Glutamatergic neuron (in vitro differentiated cells): ENCODE results near the gene TMEM37. TPM values are rescaled to one million over a fixed set of nuclear protein-coding genes. Genes with fewer than 3 reads are reported as not detected.

ENCODE experiments used
- DNase-seq: peaks from one replicate; pipeline ENCODE4 v3.0.0; 2022
- H3K27ac Mint-ChIP-seq: one replicate; pipeline ENCODE4 v1.8.0; 2020; ENCODE audit warnings: mild to moderate bottlenecking, mixed read lengths, inconsistent platforms; ENCODE audit not compliant: unreplicated experiment
- H3K27me3 Mint-ChIP-seq: one replicate; pipeline ENCODE4 v1.8.0; 2020; ENCODE audit warnings: mild to moderate bottlenecking, moderate library complexity, mixed read lengths, inconsistent platforms; ENCODE audit not compliant: unreplicated experiment
- H3K36me3 Mint-ChIP-seq: one replicate; pipeline ENCODE4 v1.8.0; 2020; ENCODE audit warnings: mild to moderate bottlenecking, mixed read lengths, inconsistent platforms; ENCODE audit not compliant: unreplicated experiment
- H3K4me1 Mint-ChIP-seq: one replicate; pipeline ENCODE4 v1.8.0; 2020; ENCODE audit warnings: mild to moderate bottlenecking, low read depth, mixed read lengths, inconsistent platforms; ENCODE audit not compliant: unreplicated experiment
- H3K4me3 Mint-ChIP-seq: one replicate; pipeline ENCODE4 v1.8.0; 2020; ENCODE audit warnings: mild to moderate bottlenecking, mixed read lengths, inconsistent platforms; ENCODE audit not compliant: unreplicated experiment
- H3K9me3 Mint-ChIP-seq: one replicate; pipeline ENCODE4 v1.8.0; 2020; ENCODE audit warnings: mild to moderate bottlenecking, moderate library complexity, mixed read lengths, inconsistent platforms; ENCODE audit not compliant: unreplicated experiment
- total RNA-seq: library from RNA; stranded (reverse); fragmentation: NEBNext Ultra II Directional; extraction: Animal tissue kit (Norgen Biotek cat#: 25700); gene quantifications from one replicate; pipeline ENCODE4 v1.2.1, GENCODE V29; 2021; ENCODE audit not compliant: unreplicated experiment
- TF ChIP-seq, protein P1 (sequence below): fragments of 200-600 bp; sonication (generic); IDR thresholded peaks from one replicate; pipeline ENCODE4 v1.5.0; 2021; ENCODE audit not compliant: partially characterized antibody, unreplicated experiment

TMEM37 gene
- total RNA-seq, 1 donor from 2014 or later = not detected

DNA sequence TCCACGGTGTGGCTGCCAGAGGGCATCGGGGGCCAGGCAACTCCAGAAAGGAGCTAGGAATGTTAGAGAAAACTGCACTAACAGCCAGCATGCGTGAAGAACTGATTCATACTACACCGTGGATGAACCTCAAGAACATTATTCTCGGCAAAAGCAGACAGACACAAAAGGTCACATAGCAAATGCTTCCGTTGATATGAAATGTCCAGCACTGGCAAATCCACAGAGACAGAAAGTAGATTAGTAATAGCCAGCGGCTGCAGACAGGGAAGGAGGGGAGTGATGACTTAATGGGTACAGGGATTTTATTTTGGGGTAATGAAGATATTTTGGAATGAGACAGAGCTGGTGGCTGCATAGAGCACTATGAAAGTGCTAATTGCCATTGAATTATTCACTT, 55.2 kb downstream of the TMEM37 start:
- H3K36me3 Mint-ChIP-seq = no peaks in the 10 kb centered on the region
- H3K9me3 Mint-ChIP-seq = no peaks in the 10 kb centered on the region
- peaks cover 10% of the 10 kb centered on the region for H3K4me1 Mint-ChIP-seq
- no peak overlapping the region for H3K4me3 Mint-ChIP-seq
- DNase-seq = no peak
- peaks cover 7% of the 10 kb centered on the region for H3K27me3 Mint-ChIP-seq
- TF ChIP-seq, protein P1, sequence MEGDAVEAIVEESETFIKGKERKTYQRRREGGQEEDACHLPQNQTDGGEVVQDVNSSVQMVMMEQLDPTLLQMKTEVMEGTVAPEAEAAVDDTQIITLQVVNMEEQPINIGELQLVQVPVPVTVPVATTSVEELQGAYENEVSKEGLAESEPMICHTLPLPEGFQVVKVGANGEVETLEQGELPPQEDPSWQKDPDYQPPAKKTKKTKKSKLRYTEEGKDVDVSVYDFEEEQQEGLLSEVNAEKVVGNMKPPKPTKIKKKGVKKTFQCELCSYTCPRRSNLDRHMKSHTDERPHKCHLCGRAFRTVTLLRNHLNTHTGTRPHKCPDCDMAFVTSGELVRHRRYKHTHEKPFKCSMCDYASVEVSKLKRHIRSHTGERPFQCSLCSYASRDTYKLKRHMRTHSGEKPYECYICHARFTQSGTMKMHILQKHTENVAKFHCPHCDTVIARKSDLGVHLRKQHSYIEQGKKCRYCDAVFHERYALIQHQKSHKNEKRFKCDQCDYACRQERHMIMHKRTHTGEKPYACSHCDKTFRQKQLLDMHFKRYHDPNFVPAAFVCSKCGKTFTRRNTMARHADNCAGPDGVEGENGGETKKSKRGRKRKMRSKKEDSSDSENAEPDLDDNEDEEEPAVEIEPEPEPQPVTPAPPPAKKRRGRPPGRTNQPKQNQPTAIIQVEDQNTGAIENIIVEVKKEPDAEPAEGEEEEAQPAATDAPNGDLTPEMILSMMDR = no peak
- H3K27ac Mint-ChIP-seq = no peak overlapping the region

DNA sequence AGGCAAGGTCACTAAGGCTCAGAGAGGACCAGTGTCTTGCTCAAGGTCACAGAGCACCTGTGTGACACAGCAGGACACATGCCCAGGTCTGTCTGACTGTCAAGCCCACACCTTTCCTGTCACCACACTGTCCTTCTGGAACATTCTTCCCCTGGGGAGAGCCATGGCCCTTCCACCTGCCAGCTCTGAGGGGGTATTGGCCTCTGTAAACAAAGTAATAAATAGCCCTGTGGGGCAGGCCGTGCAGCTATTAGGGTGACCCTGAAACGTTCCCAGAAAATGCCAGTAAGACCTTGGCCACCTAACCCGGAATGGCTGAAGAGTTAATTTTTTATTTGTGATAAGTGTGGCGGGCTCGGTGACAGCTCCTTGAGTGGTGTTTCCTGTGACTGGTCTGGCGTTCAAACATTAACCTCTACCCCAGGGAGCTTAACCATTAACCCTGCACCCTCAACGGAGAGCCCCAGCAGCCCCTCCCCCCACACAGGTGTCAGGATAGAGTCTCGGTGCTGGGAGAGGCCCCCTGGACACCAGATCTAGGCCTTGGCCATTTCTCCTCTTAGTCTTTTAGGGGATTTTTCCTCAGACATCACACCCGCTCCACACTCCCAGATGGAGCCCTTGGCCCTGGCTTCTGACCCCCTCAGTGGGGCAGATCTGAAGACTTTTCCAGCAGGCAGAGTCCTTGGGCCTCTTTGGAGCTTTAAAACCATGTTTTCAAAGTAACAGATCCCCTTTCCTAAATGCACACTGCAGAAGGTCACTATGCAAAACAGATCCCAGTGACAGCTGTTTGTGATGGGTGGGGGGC, 56.0 kb downstream of the TMEM37 start:
- H3K4me3 Mint-ChIP-seq = no peak overlapping the region
- DNase-seq = no peak
- no peaks in the 10 kb centered on the region for H3K9me3 Mint-ChIP-seq
- TF ChIP-seq, protein P1 = no peak
- no peaks in the 10 kb centered on the region for H3K36me3 Mint-ChIP-seq
- peaks cover 5% of the 10 kb centered on the region for H3K27me3 Mint-ChIP-seq
- H3K4me1 Mint-ChIP-seq = peaks cover 10% of the 10 kb centered on the region
- H3K27ac Mint-ChIP-seq = no peak overlapping the region

Other genes starting within 250 kb of the TMEM37 start
- gene STEAP3, start 208.0 kb upstream of the TMEM37 start, total RNA-seq = 2.1 TPM
- gene C2orf76, start 65.0 kb upstream of the TMEM37 start, total RNA-seq = 10.4 TPM
- 134 TPM for gene DBI, start 64.9 kb upstream of the TMEM37 start, total RNA-seq
- gene SCTR, start 92.6 kb downstream of the TMEM37 start, total RNA-seq = not detected
- 0.34 TPM for gene CFAP221, start 112.6 kb downstream of the TMEM37 start, total RNA-seq
- gene TMEM177, start 247.3 kb downstream of the TMEM37 start, total RNA-seq = 21.1 TPM